ENCODE measurements around the gene AQP12A. TPM values are rescaled to one million over a fixed set of nuclear protein-coding genes. Genes with fewer than 3 reads are reported as not detected.

AQP12A gene
- total RNA-seq, 1 donor from 2014 or later: not detected

Other genes with a start within 250 kb of the AQP12A start
- 5.9 TPM for gene ANKMY1, start 133.9 kb upstream of the AQP12A start, total RNA-seq
- gene DUSP28, start 131.5 kb upstream of the AQP12A start, total RNA-seq: 14.4 TPM
- gene RNPEPL1, start 123.4 kb upstream of the AQP12A start, total RNA-seq: 98.4 TPM
- 51.8 TPM for gene CAPN10, start 105.1 kb upstream of the AQP12A start, total RNA-seq
- 2.2 TPM for gene GPR35, start 66.4 kb upstream of the AQP12A start, total RNA-seq
- not detected for gene AQP12B, start 9.0 kb upstream of the AQP12A start, total RNA-seq
- gene KIF1A, start 128.4 kb downstream of the AQP12A start, total RNA-seq: 1.5 TPM
- gene AGXT, start 177.0 kb downstream of the AQP12A start, total RNA-seq: not detected
- not detected for gene MAB21L4, start 204.3 kb downstream of the AQP12A start, total RNA-seq
- gene CROCC2, start 214.5 kb downstream of the AQP12A start, total RNA-seq: not detected

Measured in Right ventricle myocardium inferior (tissue), 1 donor.